K562 (cell line): ENCODE data around the gene HOTAIR. TPM values are rescaled to one million over a fixed set of nuclear protein-coding genes. Genes with fewer than 3 reads are reported as not detected.

Source experiments
- BRCA1 ChIP-seq, 2 experiments: fragments of 450-650 bp in 1 of 2; sonication (generic) in 1 of 2; formaldehyde crosslinking in 1 of 2; IDR thresholded peaks; 2 replicates each; pipeline versions ENCODE4 v1.5.0 to v1.6.1; 2017 to 2020; ENCODE audit warnings: mild to moderate bottlenecking in 1 of 2, missing genetic modification reagents in 1 of 2
- ELF4 ChIP-seq: fragments of 450-650 bp; formaldehyde crosslinking; IDR thresholded peaks from 2 replicates; pipeline ENCODE4 v1.4.0; 2022; ENCODE audit warnings: missing genetic modification characterization
- EP400 ChIP-seq: fragments of 450-650 bp; IDR thresholded peaks from 2 replicates; pipeline ENCODE4 v1.6.1; 2017; ENCODE audit warnings: antibody characterized with exemption, mild to moderate bottlenecking, moderate library complexity
- ETS2 ChIP-seq: IDR thresholded peaks from 2 replicates; pipeline ENCODE4 v1.6.1; 2016; ENCODE audit warnings: borderline replicate concordance, missing genetic modification characterization, mild to moderate bottlenecking, moderate library complexity, missing compliant biosample characterization; ENCODE audit not compliant: poor library complexity, severe bottlenecking
- MEIS2 ChIP-seq: fragments of 450-650 bp; IDR thresholded peaks from 2 replicates; pipeline ENCODE4 v1.6.1; 2014; ENCODE audit warnings: mild to moderate bottlenecking; ENCODE audit not compliant: partially characterized antibody
- MTF1 ChIP-seq: fragments of 250-450 bp; sonication (Bioruptor Pico); IDR thresholded peaks from 2 replicates; pipeline ENCODE4 v1.9.0; 2021; ENCODE audit warnings: moderate library complexity, mild to moderate bottlenecking, inconsistent platforms, borderline replicate concordance
- MYC ChIP-seq, 2 experiments: fragments of 250-450 bp in 1 of 2; sonication (Bioruptor Pico) in 1 of 2; IDR thresholded peaks; 2 replicates each; pipeline versions ENCODE4 v1.5.1 to v1.6.1; 2012 to 2021; ENCODE audit warnings: low read depth in 2 of 2, borderline replicate concordance in 1 of 2, improper control_type of control experiment in 1 of 2, low read length in 1 of 2, mild to moderate bottlenecking in 1 of 2, moderate library complexity in 1 of 2
- NBN ChIP-seq: fragments of 450-650 bp; IDR thresholded peaks from 2 replicates; pipeline ENCODE4 v1.6.1; 2016; ENCODE audit warnings: low read depth, mild to moderate bottlenecking
- NCOA6 ChIP-seq: fragments of 450-650 bp; IDR thresholded peaks from 2 replicates; pipeline ENCODE4 v1.6.1; 2017; ENCODE audit warnings: mild to moderate bottlenecking
- TBL1XR1 ChIP-seq, 2 experiments: IDR thresholded peaks; 2 replicates each; pipeline ENCODE4 v1.6.1; 2012; ENCODE audit warnings: improper control_type of control experiment in 2 of 2, low read length in 2 of 2, mild to moderate bottlenecking in 1 of 2
- TCF7L2 ChIP-seq: fragments of 150-350 bp; IDR thresholded peaks from 2 replicates; pipeline ENCODE4 v1.6.1; 2016; ENCODE audit warnings: low read depth, mild to moderate bottlenecking, low read length, moderate library complexity
- ZFP36 ChIP-seq: fragments of 150-350 bp; IDR thresholded peaks from 2 replicates; pipeline ENCODE4 v1.6.1; 2018; ENCODE audit warnings: low read length, low read depth; ENCODE audit not compliant: partially characterized antibody
- ZNF561 ChIP-seq: fragments of 450-650 bp; formaldehyde crosslinking; conservative IDR thresholded peaks from 2 replicates; pipeline ENCODE4 v1.4.0; 2020; ENCODE audit warnings: mild to moderate bottlenecking, moderate library complexity
- ZNF584 ChIP-seq: fragments of 200-800 bp; sonication (Bioruptor generic); IDR thresholded peaks from 2 replicates; pipeline ENCODE4 v1.6.1; 2016; ENCODE audit warnings: low read depth, mild to moderate bottlenecking, missing genetic modification characterization, missing compliant biosample characterization
- polyA plus RNA-seq, 8 experiments: library from polyadenylated mRNA; depleted of rRNA in 4 of 8; stranded (reverse) in 5 of 8; unstranded in 3 of 8; fragments of >200 nt; fragmentation: Nextera tagmentation in 2 of 8; fragmentation: Illumina TruSeq in 1 of 8; extraction: Ambion mirVana in 2 of 8; extraction: Trizol in 1 of 8; gene quantifications; 2 replicates each; pipeline versions ENCODE4 v1.2.1 to v1.2.3, GENCODE V29; 2011 to 2014; ENCODE audit warnings: inconsistent platforms in 1 of 8, missing spikeins in 1 of 8
- total RNA-seq, 7 experiments: library from RNA; depleted of rRNA in 6 of 7; stranded (reverse); fragments of >200 nt in 6 of 7; fragmentation: Illumina TruSeq in 2 of 7; extraction: Trizol in 2 of 7; gene quantifications; 2 replicates each; pipeline versions ENCODE4 v1.2.1 to v1.2.3, GENCODE V29; 2011 to 2021; ENCODE audit warnings: low replicate concordance in 1 of 7
- TF ChIP-seq, protein P1 (sequence below): fragments of 200-800 bp; sonication (Bioruptor generic); IDR thresholded peaks from 2 replicates; pipeline ENCODE4 v1.6.1; 2016; ENCODE audit warnings: missing genetic modification characterization, missing compliant biosample characterization
- TF ChIP-seq, protein P2 (sequence below), 2 experiments: fragments of 450-650 bp; IDR thresholded peaks; 2 replicates each; pipeline ENCODE4 v1.6.1; 2016
- TF ChIP-seq, protein P3 (sequence below), 2 experiments: IDR thresholded peaks in 1 of 2; conservative IDR thresholded peaks in 1 of 2; 2 replicates each; pipeline ENCODE4 v1.6.1; 2016; ENCODE audit warnings: low read depth in 2 of 2, mild to moderate bottlenecking in 1 of 2, missing compliant biosample characterization in 1 of 2, missing genetic modification characterization in 1 of 2, moderate library complexity in 1 of 2

The HOTAIR gene
- total and polyA plus RNA-seq, 9 of the 15 experiments (the other 6 are each of a cell fraction or from before 2014, with no cell fraction given), result 0.04 TPM; not detected in 8

DNA sequence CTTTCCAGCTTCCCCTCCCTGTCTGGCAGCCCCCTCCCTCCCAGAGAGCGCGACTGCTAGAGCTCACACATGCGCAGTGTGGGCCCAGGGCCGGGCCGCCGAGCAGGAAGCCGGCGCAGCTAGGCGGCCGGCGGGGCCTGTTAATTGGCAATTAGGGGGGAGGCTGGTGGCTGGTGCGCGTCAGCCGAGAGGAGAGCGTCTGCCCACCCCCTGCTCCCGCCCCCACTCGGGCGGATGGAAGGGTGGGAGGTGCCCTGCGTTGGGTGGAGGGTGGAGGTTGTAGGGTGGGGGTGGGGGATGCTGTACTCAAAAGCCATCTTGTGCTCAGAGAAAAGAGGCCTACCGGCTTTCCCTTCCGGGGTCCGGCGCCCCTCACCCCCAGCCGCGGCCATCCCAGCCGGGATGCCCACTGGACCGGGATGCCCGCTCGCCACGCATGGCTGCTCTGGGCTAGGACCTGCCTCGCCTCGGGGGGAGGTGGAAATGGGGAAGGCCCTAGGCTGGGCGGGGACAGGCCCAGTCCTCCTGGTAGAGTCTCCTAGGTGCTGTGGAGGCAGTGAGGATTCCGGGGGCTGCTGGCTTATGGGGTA lies 43.2 kb upstream of the HOTAIR start (continued):
- TF ChIP-seq, protein P1, sequence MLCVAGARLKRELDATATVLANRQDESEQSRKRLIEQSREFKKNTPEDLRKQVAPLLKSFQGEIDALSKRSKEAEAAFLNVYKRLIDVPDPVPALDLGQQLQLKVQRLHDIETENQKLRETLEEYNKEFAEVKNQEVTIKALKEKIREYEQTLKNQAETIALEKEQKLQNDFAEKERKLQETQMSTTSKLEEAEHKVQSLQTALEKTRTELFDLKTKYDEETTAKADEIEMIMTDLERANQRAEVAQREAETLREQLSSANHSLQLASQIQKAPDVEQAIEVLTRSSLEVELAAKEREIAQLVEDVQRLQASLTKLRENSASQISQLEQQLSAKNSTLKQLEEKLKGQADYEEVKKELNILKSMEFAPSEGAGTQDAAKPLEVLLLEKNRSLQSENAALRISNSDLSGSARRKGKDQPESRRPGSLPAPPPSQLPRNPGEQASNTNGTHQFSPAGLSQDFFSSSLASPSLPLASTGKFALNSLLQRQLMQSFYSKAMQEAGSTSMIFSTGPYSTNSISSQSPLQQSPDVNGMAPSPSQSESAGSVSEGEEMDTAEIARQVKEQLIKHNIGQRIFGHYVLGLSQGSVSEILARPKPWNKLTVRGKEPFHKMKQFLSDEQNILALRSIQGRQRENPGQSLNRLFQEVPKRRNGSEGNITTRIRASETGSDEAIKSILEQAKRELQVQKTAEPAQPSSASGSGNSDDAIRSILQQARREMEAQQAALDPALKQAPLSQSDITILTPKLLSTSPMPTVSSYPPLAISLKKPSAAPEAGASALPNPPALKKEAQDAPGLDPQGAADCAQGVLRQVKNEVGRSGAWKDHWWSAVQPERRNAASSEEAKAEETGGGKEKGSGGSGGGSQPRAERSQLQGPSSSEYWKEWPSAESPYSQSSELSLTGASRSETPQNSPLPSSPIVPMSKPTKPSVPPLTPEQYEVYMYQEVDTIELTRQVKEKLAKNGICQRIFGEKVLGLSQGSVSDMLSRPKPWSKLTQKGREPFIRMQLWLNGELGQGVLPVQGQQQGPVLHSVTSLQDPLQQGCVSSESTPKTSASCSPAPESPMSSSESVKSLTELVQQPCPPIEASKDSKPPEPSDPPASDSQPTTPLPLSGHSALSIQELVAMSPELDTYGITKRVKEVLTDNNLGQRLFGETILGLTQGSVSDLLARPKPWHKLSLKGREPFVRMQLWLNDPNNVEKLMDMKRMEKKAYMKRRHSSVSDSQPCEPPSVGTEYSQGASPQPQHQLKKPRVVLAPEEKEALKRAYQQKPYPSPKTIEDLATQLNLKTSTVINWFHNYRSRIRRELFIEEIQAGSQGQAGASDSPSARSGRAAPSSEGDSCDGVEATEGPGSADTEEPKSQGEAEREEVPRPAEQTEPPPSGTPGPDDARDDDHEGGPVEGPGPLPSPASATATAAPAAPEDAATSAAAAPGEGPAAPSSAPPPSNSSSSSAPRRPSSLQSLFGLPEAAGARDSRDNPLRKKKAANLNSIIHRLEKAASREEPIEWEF (CRISPR knock-in tag), result no peak
- TF ChIP-seq ZNF561 (CRISPR knock-in tag) (no peak), NBN (peak; percentile 47; the same call in 1 of the 2 replicates), TCF7L2 (no peak), BRCA1 (IDR thresholded peaks at IDR 0.05) (no peak), BRCA1 (CRISPR knock-in tag; IDR thresholded peaks at IDR 0.05) (no peak), MEIS2 (peak; percentile 74), ZFP36 (no peak), NCOA6 (no peak), MTF1 (CRISPR knock-in tag) (no peak), EP400 (peak; percentile 62; the same call in 1 of the 2 replicates), ELF4 (CRISPR knock-in tag) (0 out of 2 replicates have a peak, but pooled peaks have one; percentile 7), MYC (IDR thresholded peaks at IDR 0.05; ENCODE audit: low read depth, low read length) (no peak), MYC (CRISPR knock-in tag; IDR thresholded peaks at IDR 0.05; ENCODE audit: borderline replicate concordance, low read depth) (no peak), TBL1XR1 (IDR thresholded peaks at IDR 0.05; ENCODE audit: low read length in 2 of 2) (no peak), ETS2 (tag) (no peak), ZNF584 (CRISPR knock-in tag) (no peak)
- TF ChIP-seq, protein P2, sequence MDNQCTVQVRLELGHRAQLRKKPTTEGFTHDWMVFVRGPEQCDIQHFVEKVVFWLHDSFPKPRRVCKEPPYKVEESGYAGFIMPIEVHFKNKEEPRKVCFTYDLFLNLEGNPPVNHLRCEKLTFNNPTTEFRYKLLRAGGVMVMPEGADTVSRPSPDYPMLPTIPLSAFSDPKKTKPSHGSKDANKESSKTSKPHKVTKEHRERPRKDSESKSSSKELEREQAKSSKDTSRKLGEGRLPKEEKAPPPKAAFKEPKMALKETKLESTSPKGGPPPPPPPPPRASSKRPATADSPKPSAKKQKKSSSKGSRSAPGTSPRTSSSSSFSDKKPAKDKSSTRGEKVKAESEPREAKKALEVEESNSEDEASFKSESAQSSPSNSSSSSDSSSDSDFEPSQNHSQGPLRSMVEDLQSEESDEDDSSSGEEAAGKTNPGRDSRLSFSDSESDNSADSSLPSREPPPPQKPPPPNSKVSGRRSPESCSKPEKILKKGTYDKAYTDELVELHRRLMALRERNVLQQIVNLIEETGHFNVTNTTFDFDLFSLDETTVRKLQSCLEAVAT (IDR thresholded peaks at IDR 0.05), result no peak
- TF ChIP-seq, protein P3, sequence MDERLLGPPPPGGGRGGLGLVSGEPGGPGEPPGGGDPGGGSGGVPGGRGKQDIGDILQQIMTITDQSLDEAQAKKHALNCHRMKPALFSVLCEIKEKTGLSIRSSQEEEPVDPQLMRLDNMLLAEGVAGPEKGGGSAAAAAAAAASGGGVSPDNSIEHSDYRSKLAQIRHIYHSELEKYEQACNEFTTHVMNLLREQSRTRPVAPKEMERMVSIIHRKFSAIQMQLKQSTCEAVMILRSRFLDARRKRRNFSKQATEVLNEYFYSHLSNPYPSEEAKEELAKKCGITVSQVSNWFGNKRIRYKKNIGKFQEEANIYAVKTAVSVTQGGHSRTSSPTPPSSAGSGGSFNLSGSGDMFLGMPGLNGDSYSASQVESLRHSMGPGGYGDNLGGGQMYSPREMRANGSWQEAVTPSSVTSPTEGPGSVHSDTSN (CRISPR knock-in tag; IDR thresholded peaks at IDR 0.05; ENCODE audit: low read depth), result no peak
- TF ChIP-seq, protein P3 (tag; conservative IDR thresholded peaks at IDR 0.05; ENCODE audit: low read depth), result no peak
